ENCODE results near the gene ITIH4. TPM values are rescaled to one million over a fixed set of nuclear protein-coding genes. Genes with fewer than 3 reads are reported as not detected.

The ITIH4 gene
- total RNA-seq, 2 experiments from 2014 or later = 35.8 to 40.4 TPM

DNA sequence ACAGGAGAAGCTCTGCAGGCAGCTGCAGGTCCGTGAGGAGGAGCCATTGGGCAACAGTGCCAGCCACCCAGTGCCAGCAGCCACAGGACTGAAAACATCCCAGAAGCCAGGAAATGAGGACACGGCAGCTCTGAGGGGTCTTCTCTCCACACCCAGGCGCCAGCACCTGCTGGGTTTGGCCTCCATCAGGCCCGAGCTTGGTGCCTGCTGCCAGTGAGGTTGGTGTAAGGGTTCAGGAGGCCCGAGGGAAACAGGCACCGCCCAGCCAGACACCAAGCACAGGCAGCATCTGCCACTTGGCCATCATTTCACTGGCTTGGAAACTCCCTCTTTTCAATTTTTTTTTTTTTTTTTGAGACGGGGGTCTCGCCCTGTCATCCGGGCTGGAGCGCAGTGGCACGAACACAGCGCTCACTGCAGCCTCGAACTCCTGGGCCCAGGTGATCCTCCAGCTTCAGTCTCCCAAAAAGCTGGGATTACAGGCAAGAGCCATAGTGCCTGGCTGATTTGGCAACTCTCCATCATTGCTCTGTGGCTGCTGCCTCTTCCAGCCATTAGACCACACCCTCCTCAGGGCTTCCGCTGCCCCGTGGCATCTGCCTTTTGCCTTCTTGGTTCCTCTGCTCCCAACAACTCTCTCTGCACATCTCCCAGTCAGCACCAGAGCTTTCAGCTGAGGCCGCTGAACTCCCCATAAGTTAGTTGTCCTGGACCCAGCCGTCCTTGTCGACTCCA is 37.3 kb downstream of the ITIH4 start:
- CTCF ChIA-PET = no interaction called here
- Mint-ChIP-seq H3K9me3 (no peaks in the 10 kb centered on the region), H3K4me3 (no peak overlapping the region), H3K27me3 (no peaks in the 10 kb centered on the region), H3K27ac (no peak overlapping the region), H3K4me1 (ENCODE audit: low read depth) (no peaks in the 10 kb centered on the region), H3K36me3 (ENCODE audit: low read depth) (no peaks in the 10 kb centered on the region)
- Histone ChIP-seq H3K9me3 (ENCODE audit: control insufficient read depth in 1 of 2, insufficient read depth in 1 of 2, low read length in 2 of 2) (no peaks in the 10 kb centered on the region), H3K4me3 (ENCODE audit: low read length) (no peak overlapping the region), H3K27me3 (ENCODE audit: control insufficient read depth in 1 of 2, insufficient read depth in 2 of 2, low read length in 2 of 2) (no peaks in the 10 kb centered on the region), H3K4me1 (ENCODE audit: insufficient read depth, low read length) (no peaks in the 10 kb centered on the region), H3K27ac (ENCODE audit: low read depth in 1 of 2, low read length in 2 of 2) (no peak overlapping the region), H3K36me3 (ENCODE audit: insufficient read depth, low read length) (no peaks in the 10 kb centered on the region)
- POLR2A ChIA-PET = no interaction called here
- DNase-seq (no peak), ATAC-seq (ENCODE audit: poor library complexity) (no peak)
- intact Hi-C loops (cut with DNase I, micrococcal nuclease) = no loop called here
- TF ChIP-seq, protein P1, sequence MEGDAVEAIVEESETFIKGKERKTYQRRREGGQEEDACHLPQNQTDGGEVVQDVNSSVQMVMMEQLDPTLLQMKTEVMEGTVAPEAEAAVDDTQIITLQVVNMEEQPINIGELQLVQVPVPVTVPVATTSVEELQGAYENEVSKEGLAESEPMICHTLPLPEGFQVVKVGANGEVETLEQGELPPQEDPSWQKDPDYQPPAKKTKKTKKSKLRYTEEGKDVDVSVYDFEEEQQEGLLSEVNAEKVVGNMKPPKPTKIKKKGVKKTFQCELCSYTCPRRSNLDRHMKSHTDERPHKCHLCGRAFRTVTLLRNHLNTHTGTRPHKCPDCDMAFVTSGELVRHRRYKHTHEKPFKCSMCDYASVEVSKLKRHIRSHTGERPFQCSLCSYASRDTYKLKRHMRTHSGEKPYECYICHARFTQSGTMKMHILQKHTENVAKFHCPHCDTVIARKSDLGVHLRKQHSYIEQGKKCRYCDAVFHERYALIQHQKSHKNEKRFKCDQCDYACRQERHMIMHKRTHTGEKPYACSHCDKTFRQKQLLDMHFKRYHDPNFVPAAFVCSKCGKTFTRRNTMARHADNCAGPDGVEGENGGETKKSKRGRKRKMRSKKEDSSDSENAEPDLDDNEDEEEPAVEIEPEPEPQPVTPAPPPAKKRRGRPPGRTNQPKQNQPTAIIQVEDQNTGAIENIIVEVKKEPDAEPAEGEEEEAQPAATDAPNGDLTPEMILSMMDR (IDR thresholded peaks at IDR 0.05) = no peak

DNA sequence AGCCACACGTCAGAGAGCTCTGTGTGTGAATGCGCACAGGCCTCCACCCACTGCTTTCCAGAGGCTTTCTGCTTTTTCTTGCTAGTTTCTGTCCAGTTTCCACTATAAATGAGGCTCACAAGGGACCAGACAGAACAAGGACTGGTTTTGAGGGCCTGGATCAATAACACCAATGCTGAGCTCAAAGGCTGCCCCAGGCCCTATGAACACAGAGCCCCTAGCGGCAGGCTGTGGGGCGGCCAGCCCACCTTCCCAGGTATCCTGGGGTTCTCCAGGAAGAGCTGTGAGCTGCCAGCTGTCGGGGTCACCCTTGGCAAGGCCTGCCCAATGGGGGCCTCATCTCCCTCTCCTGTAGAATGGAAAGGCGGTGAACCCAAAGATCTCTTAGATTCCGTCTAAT is 38.1 kb downstream of the ITIH4 start:
- Mint-ChIP-seq H3K9me3 (no peaks in the 10 kb centered on the region), H3K4me1 (ENCODE audit: low read depth) (no peaks in the 10 kb centered on the region), H3K27me3 (no peaks in the 10 kb centered on the region), H3K36me3 (ENCODE audit: low read depth) (no peaks in the 10 kb centered on the region), H3K27ac (no peak overlapping the region), H3K4me3 (no peak overlapping the region)
- H3K36me3 ChIP-seq (ENCODE audit: insufficient read depth, low read length) = no peaks in the 10 kb centered on the region
- ATAC-seq (ENCODE audit: poor library complexity) (no peak), DNase-seq (no peak)
- H3K9me3 ChIP-seq (ENCODE audit: control insufficient read depth in 1 of 2, insufficient read depth in 1 of 2, low read length in 2 of 2) = no peaks in the 10 kb centered on the region
- TF ChIP-seq, protein P1 (IDR thresholded peaks at IDR 0.05) = no peak
- H3K27ac ChIP-seq (ENCODE audit: low read depth in 1 of 2, low read length in 2 of 2) = no peak overlapping the region
- no peaks in the 10 kb centered on the region for H3K4me1 ChIP-seq (ENCODE audit: insufficient read depth, low read length)
- no peak overlapping the region for H3K4me3 ChIP-seq (ENCODE audit: low read length)
- no peaks in the 10 kb centered on the region for H3K27me3 ChIP-seq (ENCODE audit: control insufficient read depth in 1 of 2, insufficient read depth in 2 of 2, low read length in 2 of 2)
- ChIA-PET POLR2A (no interaction called here), CTCF (no interaction called here)
- intact Hi-C loops (cut with DNase I, micrococcal nuclease) = no loop called here

DNA sequence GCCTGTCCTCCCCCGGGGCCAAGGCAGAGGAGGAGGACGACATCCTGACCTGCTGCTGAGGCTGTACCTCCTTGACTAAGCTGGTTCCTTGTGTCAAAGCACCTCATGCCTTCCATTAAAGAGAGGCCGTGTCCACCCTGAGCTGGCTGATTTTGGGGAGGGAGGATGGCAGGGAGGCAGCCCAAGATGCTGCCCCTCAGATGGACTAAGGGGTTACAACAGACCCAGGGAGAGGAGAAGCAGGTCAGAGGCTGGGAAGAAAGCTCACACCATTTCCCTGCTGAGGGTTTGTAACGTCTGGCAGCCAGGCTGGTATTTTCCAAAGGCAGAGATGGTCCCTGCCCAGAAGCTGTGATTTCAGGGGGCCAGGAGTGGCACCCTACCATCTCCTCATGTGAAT is 38.5 kb downstream of the ITIH4 start:
- POLR2A ChIA-PET = no interaction called here
- intact Hi-C loops (cut with DNase I, micrococcal nuclease) = no loop called here

More for the DNA sequence above, 38.5 kb downstream of the ITIH4 start:
- no peaks in the 10 kb centered on the region for H3K9me3 ChIP-seq (ENCODE audit: control insufficient read depth in 1 of 2, insufficient read depth in 1 of 2, low read length in 2 of 2)
- no peak for ATAC-seq (ENCODE audit: poor library complexity)
- H3K36me3 ChIP-seq (ENCODE audit: insufficient read depth, low read length) = no peaks in the 10 kb centered on the region
- TF ChIP-seq, protein P1 (IDR thresholded peaks at IDR 0.05) = no peak
- no peaks in the 10 kb centered on the region for H3K27me3 ChIP-seq (ENCODE audit: control insufficient read depth in 1 of 2, insufficient read depth in 2 of 2, low read length in 2 of 2)
- H3K4me3 ChIP-seq (ENCODE audit: low read length) = no peak overlapping the region
- H3K27ac ChIP-seq (ENCODE audit: low read depth in 1 of 2, low read length in 2 of 2) = no peak overlapping the region
- H3K27me3 Mint-ChIP-seq = no peaks in the 10 kb centered on the region
- DNase-seq = no peak
- H3K4me1 ChIP-seq (ENCODE audit: insufficient read depth, low read length) = no peaks in the 10 kb centered on the region
- H3K9me3 Mint-ChIP-seq = no peaks in the 10 kb centered on the region
- no peaks in the 10 kb centered on the region for H3K36me3 Mint-ChIP-seq (ENCODE audit: low read depth)
- no peaks in the 10 kb centered on the region for H3K4me1 Mint-ChIP-seq (ENCODE audit: low read depth)
- no peak overlapping the region for H3K4me3 Mint-ChIP-seq
- CTCF ChIA-PET = no interaction called here
- no peak overlapping the region for H3K27ac Mint-ChIP-seq

All from CD4-positive, alpha-beta T cell (primary cell).